Neural cell (in vitro differentiated cells): ENCODE data around the gene NCS1. TPM values are rescaled to one million over a fixed set of nuclear protein-coding genes. Genes with fewer than 3 reads are reported as not detected.

Experiments
- H2AFZ ChIP-seq: fragments of 200-600, 300-800 bp; sonication (generic), shearing (Covaris generic); 2 replicates; pipeline ENCODE4 v1.6.0; 2014; ENCODE audit warnings: low read depth, mild to moderate bottlenecking, antibody characterized with exemption, low read length, moderate library complexity
- H3F3A ChIP-seq: fragments of 200-600 bp; shearing (Covaris generic); 2 replicates; pipeline ENCODE4 v1.6.1; 2016; ENCODE audit warnings: mild to moderate bottlenecking, moderate library complexity, mixed read lengths, antibody characterized with exemption, low read length; ENCODE audit not compliant: insufficient read depth, poor library complexity, severe bottlenecking
- H3K27ac ChIP-seq: fragments of 200-600, 300-800 bp; sonication (generic), shearing (Covaris generic); 2 replicates; pipeline ENCODE4 v1.5.1; 2014; ENCODE audit warnings: mild to moderate bottlenecking, low read length, moderate library complexity
- H3K27me3 ChIP-seq: fragments of 300-800, 200-600 bp; sonication (generic), shearing (Covaris generic); 2 replicates; pipeline ENCODE4 v1.6.0; 2014; ENCODE audit warnings: mild to moderate bottlenecking, low read depth, low read length, moderate library complexity; ENCODE audit not compliant: insufficient read depth
- H3K36me3 ChIP-seq: fragments of 300-800, 200-600 bp; sonication (generic), shearing (Covaris generic); 2 replicates; pipeline ENCODE4 v1.5.1; 2014; ENCODE audit warnings: mild to moderate bottlenecking, antibody characterized with exemption, low read length, moderate library complexity; ENCODE audit not compliant: insufficient read depth
- H3K4me2 ChIP-seq: fragments of 300-800, 200-600 bp; sonication (generic), shearing (Covaris generic); 2 replicates; pipeline ENCODE4 v1.6.0; 2014; ENCODE audit warnings: mild to moderate bottlenecking, low read length
- H3K4me3 ChIP-seq: fragments of 300-800, 200-600 bp; sonication (generic), shearing (Covaris generic); 2 replicates; pipeline ENCODE4 v1.5.1; 2014; ENCODE audit warnings: mild to moderate bottlenecking, low read length, moderate library complexity
- H3K79me2 ChIP-seq: fragments of 200-600 bp; shearing (Covaris generic); replicated peaks from 2 replicates; pipeline ENCODE4 v1.6.0; 2014; ENCODE audit warnings: mild to moderate bottlenecking, low read length, moderate library complexity; ENCODE audit not compliant: insufficient read depth
- H3K9ac ChIP-seq: fragments of 300-800, 200-600 bp; sonication (generic), shearing (Covaris generic); 2 replicates; pipeline ENCODE4 v1.6.1; 2016; ENCODE audit warnings: mild to moderate bottlenecking, low read length, mixed read lengths
- H3K9me2 ChIP-seq: fragments of 200-600 bp; shearing (Covaris generic); 2 replicates; pipeline ENCODE4 v1.6.1; 2016; ENCODE audit warnings: mild to moderate bottlenecking, low read length, mixed read lengths; ENCODE audit not compliant: insufficient read depth
- H3K9me3 ChIP-seq: fragments of 200-600, 300-800 bp; sonication (generic), shearing (Covaris generic); 2 replicates; pipeline ENCODE4 v1.6.1; 2016; ENCODE audit warnings: mild to moderate bottlenecking, mixed run types, low read length, moderate library complexity, mixed read lengths
- H4K20me1 ChIP-seq: fragments of 200-600 bp; shearing (Covaris generic); 2 replicates; pipeline ENCODE4 v1.6.1; 2016; ENCODE audit warnings: mild to moderate bottlenecking, mixed run types; ENCODE audit not compliant: insufficient read depth
- CTCF ChIP-seq: fragments of 450-650 bp; IDR thresholded peaks from 2 replicates; pipeline ENCODE4 v1.5.1; 2014; ENCODE audit warnings: antibody characterized with exemption, mild to moderate bottlenecking, moderate library complexity; ENCODE audit not compliant: poor library complexity, severe bottlenecking
- EP300 ChIP-seq: fragments of 450-650 bp; conservative IDR thresholded peaks from 2 replicates; pipeline ENCODE4 v1.6.1; 2014; ENCODE audit warnings: antibody characterized with exemption, mild to moderate bottlenecking, moderate library complexity; ENCODE audit not compliant: poor library complexity, severe bottlenecking
- EZH2 ChIP-seq: fragments of 200-600, 300-800 bp; shearing (Covaris generic), sonication (generic); IDR thresholded peaks from 2 replicates; pipeline ENCODE4 v1.6.1; 2014; ENCODE audit warnings: antibody characterized with exemption, low read length, borderline replicate concordance, mild to moderate bottlenecking; ENCODE audit not compliant: insufficient read depth, poor library complexity, severe bottlenecking
- MXI1 ChIP-seq: fragments of 450-650 bp; conservative IDR thresholded peaks from 2 replicates; pipeline ENCODE4 v1.6.1; 2014; ENCODE audit warnings: antibody characterized with exemption, mild to moderate bottlenecking; ENCODE audit not compliant: poor library complexity, severe bottlenecking
- POLR2AphosphoS5 ChIP-seq: IDR thresholded peaks from 2 replicates; pipeline ENCODE4 v1.6.1; 2012
- RAD21 ChIP-seq: fragments of 450-650 bp; conservative IDR thresholded peaks from 2 replicates; pipeline ENCODE4 v1.6.1; 2014; ENCODE audit warnings: antibody characterized with exemption, mild to moderate bottlenecking, moderate library complexity
- REST ChIP-seq: IDR thresholded peaks from 2 replicates; pipeline ENCODE4 v1.6.1; 2012; ENCODE audit warnings: borderline replicate concordance
- SMC3 ChIP-seq: fragments of 450-650 bp; conservative IDR thresholded peaks from 2 replicates; pipeline ENCODE4 v1.6.1; 2014; ENCODE audit warnings: antibody characterized with exemption, mild to moderate bottlenecking, moderate library complexity; ENCODE audit not compliant: poor library complexity
- TAF1 ChIP-seq: IDR thresholded peaks from 2 replicates; pipeline ENCODE4 v1.6.1; 2012; ENCODE audit warnings: low read depth
- polyA plus RNA-seq: library from polyadenylated mRNA; depleted of rRNA; stranded (reverse); fragments of >200 nt; gene quantifications from 2 replicates; pipeline ENCODE4 v1.2.3, GENCODE V29; 2014

NCS1 gene
- polyA plus RNA-seq, 1 donor from 2014 or later: 73.3 TPM

GRCh38 chr9:130157079-130157478 lies 15.1 kb upstream of the NCS1 start:
- no peaks in the 10 kb centered on the region for H3K79me2 ChIP-seq
- no peaks in the 10 kb centered on the region for H3K27me3 ChIP-seq
- no peak overlapping the region for H3K4me3 ChIP-seq
- no peaks in the 10 kb centered on the region for H3K36me3 ChIP-seq
- TF ChIP-seq EP300: no peak
- TF ChIP-seq MXI1: no peak
- no peak for TF ChIP-seq REST
- no peak for TF ChIP-seq TAF1
- TF ChIP-seq RAD21: no peak
- no peak for TF ChIP-seq POLR2AphosphoS5
- TF ChIP-seq EZH2: no peak
- H2AFZ ChIP-seq: no peak overlapping the region
- H4K20me1 ChIP-seq: no peaks in the 10 kb centered on the region
- no peak overlapping the region for H3K9ac ChIP-seq
- no peaks in the 10 kb centered on the region for H3K9me2 ChIP-seq
- no peaks in the 10 kb centered on the region for H3F3A ChIP-seq
- no peak overlapping the region for H3K4me2 ChIP-seq
- H3K9me3 ChIP-seq: no peaks in the 10 kb centered on the region
- no peak overlapping the region for H3K27ac ChIP-seq

GRCh38 chr9:130158001-130158400 lies 14.2 kb upstream of the NCS1 start:
- H3K4me3 ChIP-seq: no peak overlapping the region
- H3K27ac ChIP-seq: no peak overlapping the region
- H3K4me2 ChIP-seq: no peak overlapping the region
- no peaks in the 10 kb centered on the region for H3K9me2 ChIP-seq
- no peak for TF ChIP-seq EZH2
- no peaks in the 10 kb centered on the region for H3K27me3 ChIP-seq
- no peaks in the 10 kb centered on the region for H3K9me3 ChIP-seq
- no peaks in the 10 kb centered on the region for H3K36me3 ChIP-seq
- no peaks in the 10 kb centered on the region for H4K20me1 ChIP-seq
- no peaks in the 10 kb centered on the region for H3K79me2 ChIP-seq
- H3F3A ChIP-seq: no peaks in the 10 kb centered on the region
- no peak overlapping the region for H3K9ac ChIP-seq
- no peak overlapping the region for H2AFZ ChIP-seq

GRCh38 chr9:130159057-130159456 lies 13.1 kb upstream of the NCS1 start:
- H3K9me3 ChIP-seq: no peaks in the 10 kb centered on the region
- no peaks in the 10 kb centered on the region for H3K79me2 ChIP-seq
- no peaks in the 10 kb centered on the region for H4K20me1 ChIP-seq
- no peaks in the 10 kb centered on the region for H3K36me3 ChIP-seq
- no peaks in the 10 kb centered on the region for H3K9me2 ChIP-seq
- no peak overlapping the region for H3K9ac ChIP-seq
- no peaks in the 10 kb centered on the region for H3K27me3 ChIP-seq
- H2AFZ ChIP-seq: no peak overlapping the region
- H3K4me2 ChIP-seq: no peak overlapping the region
- H3K4me3 ChIP-seq: no peak overlapping the region
- no peak overlapping the region for H3K27ac ChIP-seq
- TF ChIP-seq EZH2 (no peak), SMC3 (no peak), REST (no peak), MXI1 (no peak), CTCF (no peak), EP300 (no peak)
- no peaks in the 10 kb centered on the region for H3F3A ChIP-seq
